ENCODE measurements around the gene LHCGR.

The LHCGR gene

DNA sequence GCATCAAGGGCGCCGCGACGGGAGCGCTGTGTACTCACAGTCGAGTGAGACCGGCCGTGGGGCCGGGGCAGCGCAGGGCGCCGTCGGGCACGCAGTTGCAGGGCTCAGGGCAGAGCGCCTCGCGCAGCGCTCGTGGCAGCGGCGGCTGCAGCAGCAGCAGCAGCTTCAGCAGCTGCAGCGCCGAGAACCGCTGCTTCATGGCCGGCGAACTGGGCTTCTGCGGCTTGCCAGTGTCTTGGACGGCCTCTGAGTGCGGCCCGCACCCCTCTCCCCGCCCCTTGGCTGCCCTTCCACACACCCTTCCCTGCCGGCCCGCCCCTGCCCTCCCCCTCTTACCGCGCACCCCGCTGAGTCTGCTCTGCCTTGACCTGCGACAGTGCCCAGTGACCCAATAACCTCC is at the start of gene LHCGR:
LHCGR (minus strand) TSS at position 252 of the 400 bp plus-strand sequence; CDS start at position 199, 53 bp downstream.
- no peak for DNase-seq (ENCODE audit: extremely low read depth in 1 of 2, low read depth in 1 of 2)

DNA sequence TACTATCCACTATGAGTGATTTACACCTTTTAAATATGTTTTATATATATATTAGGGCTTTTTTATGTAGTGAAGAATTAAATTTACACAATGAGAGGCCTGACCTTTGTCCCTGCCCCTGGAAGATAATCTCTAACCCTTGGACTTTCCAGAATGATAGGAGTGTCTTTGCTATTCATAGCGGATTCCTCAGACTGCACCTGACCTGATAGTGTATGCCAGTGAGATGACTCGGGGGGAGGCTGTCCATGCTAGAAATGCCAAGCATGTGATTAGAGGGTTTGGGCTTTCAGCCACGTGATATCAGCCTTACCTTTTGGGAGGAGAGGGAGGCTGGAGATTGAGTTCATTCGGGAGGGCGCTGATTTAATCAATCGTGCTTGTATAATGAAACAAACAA is 44.1 kb upstream of the LHCGR start:
- DNase-seq (ENCODE audit: extremely low read depth in 1 of 2, low read depth in 1 of 2): no peak

DNA sequence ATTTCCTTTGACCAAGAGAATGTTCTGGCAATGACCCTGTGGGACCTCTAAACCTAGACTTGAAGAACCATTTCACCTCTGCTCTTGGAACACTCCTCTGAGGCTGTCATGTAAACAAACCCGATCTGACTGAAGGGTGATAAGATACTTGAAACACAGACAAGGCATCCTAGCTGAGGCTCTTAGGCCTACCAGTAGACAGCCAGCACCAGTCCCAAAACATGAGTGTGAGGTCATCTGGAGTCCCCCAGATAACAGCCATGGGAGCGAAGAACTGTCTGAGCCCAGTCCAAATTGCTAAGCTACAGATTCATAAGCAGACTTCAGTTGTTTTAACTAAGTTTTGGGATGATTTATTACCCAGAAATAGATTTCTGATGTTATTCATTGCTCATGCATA is 39.5 kb upstream of the LHCGR start:
- DNase-seq (ENCODE audit: extremely low read depth in 1 of 2, low read depth in 1 of 2): no peak

DNA sequence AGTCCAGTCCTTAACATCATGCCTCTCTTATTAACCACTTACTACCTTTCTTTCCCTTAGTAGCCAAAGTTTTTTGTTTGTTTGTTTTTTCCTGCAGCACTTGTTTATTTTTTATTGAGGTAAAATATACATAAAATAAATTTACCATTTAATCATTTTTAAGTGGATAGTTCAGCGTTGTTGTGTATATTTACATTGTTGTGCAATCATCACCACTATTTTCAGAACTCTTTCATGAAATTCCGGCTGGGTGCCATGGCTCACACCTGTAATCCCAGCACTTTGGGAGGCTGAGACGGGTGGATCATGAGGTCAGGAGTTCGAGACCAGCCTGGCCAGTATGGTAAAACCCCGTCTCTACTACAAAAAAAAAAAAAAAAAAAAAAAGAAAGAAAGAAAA is 38.1 kb upstream of the LHCGR start:
- DNase-seq (ENCODE audit: extremely low read depth in 1 of 2, low read depth in 1 of 2): no peak

DNA sequence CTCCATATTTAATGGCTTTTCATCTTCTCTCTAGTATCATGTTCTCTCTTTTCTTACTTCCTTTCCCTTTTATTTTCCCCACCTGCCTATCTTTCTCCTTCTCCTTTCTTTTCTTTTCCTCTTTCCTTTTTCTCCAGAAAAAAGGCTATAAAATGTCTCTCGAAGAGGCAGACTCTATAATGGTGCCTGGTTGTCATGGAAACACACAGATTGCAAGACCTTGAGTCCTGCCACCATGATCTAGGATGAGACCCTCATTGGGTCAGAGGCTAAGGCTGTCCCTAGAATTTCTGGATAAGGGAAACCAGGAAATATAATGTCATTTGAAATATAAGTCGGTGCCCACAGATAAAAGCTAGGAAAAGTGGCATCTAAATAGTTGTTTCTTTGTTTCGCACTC is 36.5 kb upstream of the LHCGR start:
- DNase-seq (ENCODE audit: extremely low read depth in 1 of 2, low read depth in 1 of 2): no peak

DNA sequence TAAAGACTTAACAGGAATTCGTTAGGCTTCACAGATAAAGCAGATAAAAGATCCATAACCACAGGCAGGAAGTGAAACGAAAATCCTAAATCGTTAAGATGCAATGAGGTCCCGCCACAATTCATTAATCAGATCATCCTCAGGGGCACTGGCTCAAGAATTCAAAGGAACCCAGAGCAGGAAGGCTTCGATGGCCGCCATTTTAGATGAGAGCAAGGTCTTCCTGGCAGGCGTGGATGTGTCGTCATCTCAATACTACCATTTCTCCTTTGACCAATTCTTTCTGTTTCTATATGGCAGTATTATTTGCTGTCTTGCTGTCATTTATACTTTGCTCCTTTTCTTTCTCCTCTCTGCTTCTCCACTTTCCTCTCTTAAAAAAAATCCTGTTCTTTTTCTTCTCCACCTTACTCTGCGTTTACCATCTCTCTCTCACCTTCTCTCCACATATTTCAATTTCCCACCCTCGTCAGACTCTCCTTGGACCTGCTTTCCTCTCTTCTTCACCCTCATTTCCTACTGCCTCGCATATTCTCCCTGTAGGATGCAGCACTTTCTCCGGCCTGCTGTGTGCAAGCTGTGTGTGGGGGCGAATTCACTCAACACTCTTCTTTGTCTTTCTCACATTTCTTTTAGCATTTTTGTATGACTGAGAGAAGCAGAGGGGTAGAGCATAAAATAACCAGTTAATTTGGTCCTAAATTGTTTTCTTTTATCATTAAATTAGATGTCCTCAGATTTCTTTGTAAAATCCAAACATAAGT is 35.1 kb upstream of the LHCGR start:
- DNase-seq (ENCODE audit: extremely low read depth in 1 of 2, low read depth in 1 of 2): no peak

DNA sequence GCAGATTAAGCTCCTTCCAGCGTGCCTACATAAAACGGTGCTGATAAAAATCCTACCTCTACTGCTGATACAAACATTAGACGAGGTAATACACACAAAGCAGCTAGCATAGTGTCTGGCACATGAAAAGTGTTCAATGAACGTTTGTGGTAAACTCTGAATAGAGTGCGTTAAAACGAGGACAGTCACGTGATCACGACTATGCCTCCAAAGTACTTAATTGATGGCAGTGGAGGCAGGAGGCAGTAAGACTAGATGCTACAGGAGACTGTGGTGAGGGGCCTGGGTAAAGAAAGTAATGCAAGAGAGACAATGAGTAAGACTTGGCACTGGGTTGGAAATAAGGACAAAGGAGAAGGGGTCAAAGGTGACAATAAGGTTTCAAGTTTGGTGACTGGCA is 32.1 kb upstream of the LHCGR start:
- no peak for DNase-seq (ENCODE audit: extremely low read depth in 1 of 2, low read depth in 1 of 2)

DNA sequence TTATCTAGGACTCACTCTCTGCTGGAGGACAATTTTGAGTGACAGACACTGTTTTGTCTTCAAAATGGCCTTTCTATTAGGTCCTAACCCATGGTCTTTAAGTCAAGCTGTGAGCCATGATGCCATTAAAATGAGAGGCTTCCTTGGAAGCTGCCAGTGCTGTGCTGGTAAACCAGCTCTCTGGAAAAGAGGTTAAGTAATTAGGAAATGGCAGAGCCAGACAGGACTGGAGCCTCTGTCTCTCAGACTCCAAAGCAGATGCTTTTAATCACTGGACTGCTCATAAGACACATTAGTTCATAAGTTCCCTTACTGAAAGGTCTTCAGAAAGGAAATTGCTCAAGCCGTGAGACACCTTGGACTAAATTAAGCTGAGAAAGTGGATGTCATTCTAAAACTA is 25.8 kb upstream of the LHCGR start:
- no peak for DNase-seq (ENCODE audit: extremely low read depth in 1 of 2, low read depth in 1 of 2)

DNA sequence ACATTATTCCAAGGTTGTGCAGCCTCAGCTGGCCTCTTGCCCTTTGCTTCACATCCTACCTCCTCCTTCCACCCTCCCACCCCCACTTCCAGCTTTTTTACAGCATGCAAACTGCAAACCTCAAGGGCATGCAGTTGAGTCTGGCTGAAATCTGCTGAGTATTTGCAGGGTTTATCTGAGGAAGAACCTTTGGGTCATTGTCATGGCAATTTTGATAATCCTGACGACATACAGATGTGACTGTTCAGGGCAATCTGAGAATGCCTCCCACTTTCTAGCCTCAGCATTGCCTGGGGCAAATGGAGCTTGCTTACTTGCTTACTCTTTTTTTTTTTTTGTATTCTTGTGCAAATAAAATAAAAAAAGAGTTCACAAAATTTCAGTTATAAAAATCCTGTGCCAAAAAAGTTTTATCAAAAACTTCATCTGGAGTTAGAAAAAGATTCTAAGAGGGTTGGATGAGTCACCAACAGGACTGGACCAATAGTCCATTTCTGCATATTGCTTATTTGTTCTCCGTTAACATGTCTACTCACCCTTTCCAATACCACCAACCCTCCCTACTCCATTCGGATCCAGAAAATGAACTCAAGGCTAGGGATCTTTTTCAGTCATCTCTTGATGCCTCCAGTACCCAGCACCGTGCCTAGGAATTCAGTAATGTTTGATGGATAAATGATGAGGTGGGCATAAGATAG is 23.6 kb upstream of the LHCGR start:
- no peak for DNase-seq (ENCODE audit: extremely low read depth in 1 of 2, low read depth in 1 of 2)

DNA sequence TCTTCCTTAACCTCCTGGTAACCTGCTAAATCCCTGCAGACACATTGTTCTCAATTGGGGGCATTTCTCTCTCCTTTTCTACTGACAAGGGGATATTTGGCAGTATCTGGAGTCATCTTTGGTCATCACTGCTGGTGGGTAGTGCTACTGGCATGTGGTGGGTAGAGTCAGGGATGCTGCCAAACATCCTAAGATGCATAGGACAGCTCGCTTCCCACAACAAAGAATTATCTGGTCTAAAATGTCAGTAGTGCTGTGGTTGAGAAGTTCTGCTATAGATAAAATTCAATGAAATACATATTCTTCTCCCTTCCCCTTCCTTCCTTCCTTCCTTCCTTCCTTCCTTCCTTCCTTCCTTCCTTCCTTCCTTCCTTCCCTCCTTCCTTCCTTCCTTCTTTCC is 18.7 kb upstream of the LHCGR start:
- no peak for DNase-seq (ENCODE audit: extremely low read depth in 1 of 2, low read depth in 1 of 2)

DNA sequence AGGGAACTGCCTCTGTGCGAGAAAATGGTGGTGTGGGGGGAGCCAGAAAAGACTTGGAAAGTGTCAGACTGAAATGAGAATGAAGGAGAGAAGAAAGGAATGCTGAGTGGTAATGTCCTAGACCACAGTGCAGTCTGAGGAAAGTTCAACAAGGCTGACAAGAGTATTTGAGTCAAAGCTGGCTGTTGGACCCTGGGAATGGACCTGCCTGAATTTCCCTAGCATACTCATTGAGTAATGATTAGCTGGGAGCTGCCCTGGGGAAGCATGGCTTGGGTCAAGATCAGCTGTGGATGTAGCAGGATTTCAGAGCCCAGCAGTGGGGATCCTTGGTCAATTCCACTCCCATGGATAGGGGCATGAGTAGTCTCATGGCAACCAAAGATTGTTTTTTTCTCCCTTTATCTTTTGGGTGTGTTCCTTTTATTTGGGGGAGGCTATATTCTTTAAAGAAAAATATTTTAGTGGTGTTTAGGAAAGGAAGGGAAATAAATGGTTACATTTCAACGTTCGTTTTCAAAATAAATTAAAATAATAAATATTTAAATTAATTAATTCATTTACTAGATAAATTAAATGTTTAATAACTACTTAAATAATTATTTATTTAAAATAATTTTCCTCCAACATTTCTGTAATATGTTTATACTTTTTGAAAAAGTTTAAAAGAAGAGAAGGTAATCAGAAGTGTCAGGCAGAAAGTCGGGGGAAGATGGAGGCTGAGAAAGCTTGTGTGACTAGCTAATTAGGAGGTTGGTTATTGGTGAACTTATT is 15.9 kb upstream of the LHCGR start:
- DNase-seq (ENCODE audit: extremely low read depth in 1 of 2, low read depth in 1 of 2): no peak

DNA sequence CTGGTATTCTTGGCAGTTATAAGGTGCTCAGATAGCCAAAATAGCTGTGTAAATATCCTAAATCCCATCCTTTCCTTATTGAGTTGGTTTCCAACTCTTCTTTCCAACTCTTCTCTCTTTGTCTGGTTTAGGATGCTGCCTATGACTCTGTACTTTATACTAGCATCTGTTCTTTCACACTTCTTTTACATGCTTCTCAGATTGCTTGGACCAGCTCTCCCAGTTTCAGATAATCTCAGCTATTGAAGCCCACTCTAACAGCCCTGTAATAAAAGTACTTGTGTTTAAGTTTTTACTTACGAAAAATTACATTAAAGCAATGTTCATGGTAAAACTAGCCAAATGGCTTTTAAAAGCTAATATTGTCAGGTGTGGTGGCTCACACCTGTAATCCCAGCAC is 14.7 kb upstream of the LHCGR start:
- no peak for DNase-seq (ENCODE audit: extremely low read depth in 1 of 2, low read depth in 1 of 2)

DNA sequence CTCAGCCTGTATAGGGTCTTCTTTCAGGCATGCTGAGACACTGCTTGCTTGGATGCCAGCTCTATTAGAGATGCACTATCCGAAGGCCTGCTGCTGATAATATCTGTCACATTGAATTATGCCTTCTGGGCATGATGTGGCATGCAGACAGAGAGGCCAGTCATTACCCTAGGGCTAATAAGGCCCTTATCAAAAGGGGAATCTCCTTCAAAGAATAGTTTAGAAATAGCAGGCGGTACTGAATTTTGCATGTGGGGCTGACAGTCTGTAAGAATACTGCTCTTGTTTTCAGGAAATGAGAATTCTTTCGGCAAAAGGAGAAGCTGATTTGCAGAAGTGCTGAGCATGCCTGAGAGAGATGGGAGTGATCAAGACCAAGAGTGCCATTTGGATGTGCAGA is 13.1 kb upstream of the LHCGR start:
- DNase-seq (ENCODE audit: extremely low read depth in 1 of 2, low read depth in 1 of 2): no peak

DNA sequence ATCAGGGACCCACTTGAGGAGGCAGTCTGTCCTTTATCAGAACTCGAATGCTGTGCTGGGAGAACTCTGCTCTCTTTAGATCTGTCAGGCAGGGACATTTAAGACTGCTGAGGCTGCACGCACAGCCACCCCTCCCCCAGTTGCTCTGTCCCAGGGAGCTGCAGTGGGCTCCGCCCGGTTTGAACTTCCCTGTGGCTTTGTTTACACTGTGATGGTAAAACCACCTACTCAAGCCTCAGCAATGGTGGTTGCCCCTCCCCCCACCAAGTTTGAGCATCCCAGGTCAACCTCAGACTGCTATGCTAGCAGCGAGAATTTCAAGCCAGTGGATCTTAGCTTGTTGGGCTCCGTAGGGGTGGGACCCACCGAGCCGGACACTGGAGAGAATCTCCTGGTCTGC is 11.8 kb upstream of the LHCGR start:
- DNase-seq (ENCODE audit: extremely low read depth in 1 of 2, low read depth in 1 of 2): no peak

DNA sequence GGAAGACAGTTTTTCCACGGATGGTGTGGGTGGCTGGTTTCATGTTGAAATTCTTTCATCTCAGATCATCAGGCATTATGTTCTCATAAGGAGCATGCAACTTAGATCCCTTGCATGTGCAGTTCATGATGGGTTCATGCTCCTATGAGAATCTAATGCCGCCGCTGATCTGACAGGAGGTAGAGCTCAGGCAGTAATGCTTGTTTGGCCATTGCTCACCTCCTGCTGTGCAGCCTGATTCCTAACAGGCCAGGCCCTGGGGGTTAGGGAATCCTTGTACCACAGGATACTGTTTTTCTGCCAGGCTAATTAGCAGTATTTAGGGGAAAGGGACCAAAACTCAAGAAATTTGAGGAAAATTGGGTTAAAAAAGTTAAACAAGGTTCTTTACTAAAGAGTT is 5.3 kb upstream of the LHCGR start:
- DNase-seq (ENCODE audit: extremely low read depth in 1 of 2, low read depth in 1 of 2): no peak

DNA sequence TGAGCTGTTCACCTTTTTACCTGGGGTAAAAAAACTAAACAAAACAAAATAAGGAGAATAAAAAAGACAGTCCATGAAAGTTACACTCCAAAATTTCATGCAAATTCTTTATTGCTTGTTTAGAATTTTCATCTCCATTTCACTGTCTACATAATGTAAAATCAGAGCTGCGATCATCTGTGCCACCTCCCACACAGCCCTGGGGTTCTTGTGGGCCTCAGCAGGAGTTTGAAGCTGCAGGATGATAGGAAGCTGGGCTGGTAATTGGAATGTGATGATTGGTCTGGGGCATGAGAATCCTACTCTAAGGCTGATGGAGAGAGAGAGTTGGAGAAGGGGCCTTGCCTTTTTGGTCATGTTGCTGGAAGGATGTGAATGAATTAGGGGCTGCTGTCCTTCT is 4.2 kb upstream of the LHCGR start:
- no peak for DNase-seq (ENCODE audit: extremely low read depth in 1 of 2, low read depth in 1 of 2)

DNA sequence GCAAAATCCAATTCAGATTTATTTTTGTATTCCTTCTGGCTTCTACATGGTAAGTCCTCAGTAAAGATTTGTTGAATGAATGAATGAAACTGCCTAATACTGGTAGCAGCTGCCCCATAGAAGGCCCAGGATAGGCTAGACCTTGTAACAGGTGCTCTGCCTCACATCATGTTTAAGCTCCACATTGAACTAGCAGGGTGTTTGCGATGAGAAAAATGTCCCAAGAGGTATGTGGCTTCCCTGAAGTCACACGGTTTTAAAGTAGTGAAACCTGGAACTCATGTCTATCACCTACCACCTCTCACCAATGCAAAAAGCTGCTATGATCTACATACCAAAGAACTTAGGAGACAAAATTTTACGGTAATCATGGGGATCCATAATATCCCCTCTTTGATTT is 765 bp upstream of the LHCGR start:
- no peak for DNase-seq (ENCODE audit: extremely low read depth in 1 of 2, low read depth in 1 of 2)

DNA sequence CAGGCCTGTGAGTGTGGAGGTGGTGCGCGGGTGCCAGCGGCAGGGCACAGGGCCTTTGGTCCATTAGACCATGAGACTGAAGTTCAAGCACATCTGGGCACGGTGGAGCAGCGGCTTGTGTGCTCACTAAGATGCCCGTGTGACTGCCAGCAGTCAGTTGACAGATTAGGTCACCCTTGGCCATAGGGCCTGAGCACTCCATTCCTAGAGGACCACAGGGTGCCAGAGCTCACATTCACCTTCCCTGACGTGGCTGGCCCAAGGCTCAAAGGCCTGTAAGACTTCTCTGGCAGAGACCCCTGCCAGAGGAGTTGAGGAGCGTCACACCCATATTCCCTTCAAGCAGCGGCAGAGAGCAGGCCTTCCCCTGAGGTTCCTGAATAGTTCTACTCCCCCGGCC is 650 bp downstream of the LHCGR start:
- DNase-seq (ENCODE audit: extremely low read depth in 1 of 2, low read depth in 1 of 2): no peak

DNA sequence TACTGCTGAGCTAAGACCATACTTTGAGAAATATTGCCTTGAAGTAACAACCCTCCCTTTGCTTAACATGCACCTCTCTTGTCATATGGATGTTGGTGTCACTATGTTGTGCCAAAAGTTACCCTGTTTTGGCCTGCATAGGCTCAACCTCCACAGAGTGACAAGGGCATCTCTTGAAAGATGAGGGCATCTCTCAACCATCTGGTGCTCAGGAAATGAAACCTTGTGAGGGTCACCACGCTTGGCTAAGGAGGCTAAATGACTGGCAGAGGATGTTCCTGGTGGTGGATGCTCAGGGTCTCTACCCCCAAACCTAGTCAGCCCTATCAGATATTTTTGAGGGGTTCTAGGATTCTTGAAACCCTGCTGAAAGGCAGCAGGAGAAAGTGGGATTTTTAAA is 2.3 kb downstream of the LHCGR start:
- DNase-seq (ENCODE audit: extremely low read depth in 1 of 2, low read depth in 1 of 2): no peak

DNA sequence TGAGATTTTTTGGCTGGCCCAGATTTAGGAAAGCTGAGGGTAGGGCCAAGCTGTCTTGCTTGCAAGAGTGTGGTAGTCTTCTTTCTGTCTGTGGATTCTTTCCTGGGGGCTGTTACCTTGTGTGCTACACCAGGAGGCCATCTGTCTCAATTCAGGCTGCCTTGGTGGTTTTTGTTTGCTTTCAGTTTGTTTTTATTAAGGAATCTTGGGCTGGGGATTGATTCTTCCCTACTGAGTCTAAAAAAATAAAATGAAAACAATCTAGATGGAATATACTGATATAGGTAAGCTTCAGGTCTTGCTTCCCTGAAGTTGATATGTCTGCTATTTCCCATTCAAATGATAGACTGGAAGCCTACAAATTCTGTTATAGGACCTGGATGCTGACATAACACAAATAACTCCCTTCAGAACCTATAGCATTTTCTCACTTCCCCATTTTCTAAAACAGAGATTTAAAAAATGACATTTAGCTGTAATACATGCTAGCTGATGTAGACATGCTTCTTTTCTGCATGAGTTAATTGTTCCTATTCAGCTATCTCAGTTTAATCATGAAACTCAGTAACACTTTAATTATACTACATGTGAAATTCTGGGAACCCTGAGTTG is 5.3 kb downstream of the LHCGR start:
- no peak for DNase-seq (ENCODE audit: extremely low read depth in 1 of 2, low read depth in 1 of 2)

DNA sequence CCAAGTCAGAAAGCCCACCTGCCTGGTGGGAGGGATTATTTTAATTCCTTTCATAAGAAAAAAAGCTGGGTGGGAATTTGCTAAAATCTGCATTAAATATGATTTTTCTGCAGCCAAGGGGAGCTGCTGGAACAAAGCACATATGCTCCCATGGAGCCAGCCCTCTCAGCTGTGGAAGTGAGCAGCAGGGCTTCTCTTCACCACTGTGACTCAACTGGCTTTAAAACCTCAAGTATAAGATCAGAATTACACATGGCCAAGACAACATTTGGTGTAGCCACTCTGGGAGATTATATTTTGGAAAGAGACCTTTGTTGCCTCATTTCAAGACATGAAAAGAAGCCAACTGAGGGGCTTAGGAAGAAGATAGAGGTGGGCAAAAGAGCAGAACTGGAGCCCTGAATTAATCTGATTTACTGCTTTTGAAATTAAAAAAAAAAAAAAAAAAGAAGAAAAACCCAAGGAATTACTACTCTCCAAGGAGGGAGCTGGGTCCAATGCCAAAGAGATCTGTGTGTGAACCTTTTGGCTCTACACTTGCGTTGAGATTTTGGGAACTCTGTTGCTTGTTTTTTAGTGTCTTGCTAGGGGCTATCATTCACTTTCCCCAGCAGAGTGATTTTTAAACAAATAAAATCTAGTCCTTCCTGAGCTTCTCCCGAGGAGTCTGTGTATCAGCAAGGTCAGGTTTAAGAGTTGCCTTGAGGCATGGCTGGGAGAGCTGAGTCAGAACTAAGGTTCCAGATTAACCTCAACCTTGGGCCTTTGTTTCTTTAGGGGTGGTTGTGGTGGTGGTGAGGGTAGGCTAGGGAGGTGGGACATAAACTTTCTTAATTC is 6.0 kb downstream of the LHCGR start:
- DNase-seq (ENCODE audit: extremely low read depth in 1 of 2, low read depth in 1 of 2): no peak

Measured in stimulated activated CD8-positive, alpha-beta memory T cell treated with anti-CD3 and anti-CD28 coated beads, Interleukin-7, amount 100 ng/mL, for 48 hours (primary cell).